HG03135 (cell line): ENCODE data around the gene CRLF1.

Source experiments
- ATAC-seq: cut with Tn5 transposase; IDR thresholded peaks from one replicate; pipeline ENCODE4 v1.9.1; 2021; ENCODE audit warnings: mild to moderate bottlenecking, moderate library complexity; ENCODE audit not compliant: unreplicated experiment

Gene CRLF1

DNA sequence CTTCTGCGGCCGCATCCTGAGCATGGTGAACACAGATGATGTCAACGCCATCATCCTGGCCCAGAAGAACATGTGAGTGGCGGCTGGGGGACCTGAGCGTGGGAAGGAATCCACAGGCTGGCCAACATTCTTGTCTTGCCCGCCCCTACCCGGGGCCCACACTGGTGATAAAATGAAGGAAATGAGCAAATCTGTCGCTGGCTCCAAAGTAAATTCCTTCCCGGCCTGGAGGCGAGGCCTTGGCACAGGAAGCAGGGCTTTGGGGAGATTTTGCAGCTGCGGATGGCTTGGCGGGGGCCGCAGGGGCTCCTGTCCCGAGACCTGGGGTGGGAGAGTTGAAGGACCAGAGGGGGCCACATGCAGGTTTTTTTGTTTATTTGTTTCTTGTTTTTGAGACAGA lies 44.5 kb downstream of the CRLF1 start:
- ATAC-seq, result no peak

DNA sequence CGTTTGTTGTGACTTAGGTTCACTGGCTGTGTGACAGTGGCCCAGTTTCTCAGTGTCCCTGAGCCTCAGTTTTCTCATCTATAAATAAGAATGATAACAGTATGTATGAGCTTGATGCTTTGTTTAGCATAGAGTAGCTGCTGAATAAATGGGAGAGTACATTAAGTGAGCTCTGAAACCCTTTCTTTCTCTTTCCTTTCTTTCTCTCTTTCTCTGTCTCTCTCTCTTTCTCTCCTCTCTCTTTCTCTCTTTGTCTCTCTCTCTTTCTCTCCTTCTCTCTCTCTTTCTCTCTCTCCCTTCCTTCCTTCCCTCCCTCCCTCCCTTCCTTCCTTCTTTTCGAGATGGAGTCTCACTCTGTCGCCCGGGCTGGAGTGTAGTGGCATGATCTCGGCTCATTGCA lies 46.9 kb downstream of the CRLF1 start:
- ATAC-seq, result no peak

DNA sequence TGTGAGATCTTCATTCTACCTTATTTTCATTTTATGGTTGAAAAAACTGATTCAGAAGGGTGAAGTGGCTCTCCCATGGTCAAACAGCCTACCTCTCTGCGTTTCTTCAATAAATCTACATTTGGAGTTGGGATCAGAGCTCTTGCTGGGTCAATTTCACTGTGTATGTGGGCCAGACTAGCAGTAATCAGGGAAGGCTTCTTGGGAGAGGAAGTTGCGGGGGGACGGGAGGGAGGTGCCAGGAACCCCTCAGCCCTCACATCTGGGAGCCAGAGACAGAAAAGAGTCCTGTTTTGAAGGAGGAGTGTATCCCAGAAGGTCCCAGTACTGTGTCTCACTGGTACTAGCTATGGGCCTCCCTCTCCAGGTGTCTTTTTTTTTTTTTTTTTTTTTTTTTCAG lies 48.0 kb downstream of the CRLF1 start:
- no peak for ATAC-seq

DNA sequence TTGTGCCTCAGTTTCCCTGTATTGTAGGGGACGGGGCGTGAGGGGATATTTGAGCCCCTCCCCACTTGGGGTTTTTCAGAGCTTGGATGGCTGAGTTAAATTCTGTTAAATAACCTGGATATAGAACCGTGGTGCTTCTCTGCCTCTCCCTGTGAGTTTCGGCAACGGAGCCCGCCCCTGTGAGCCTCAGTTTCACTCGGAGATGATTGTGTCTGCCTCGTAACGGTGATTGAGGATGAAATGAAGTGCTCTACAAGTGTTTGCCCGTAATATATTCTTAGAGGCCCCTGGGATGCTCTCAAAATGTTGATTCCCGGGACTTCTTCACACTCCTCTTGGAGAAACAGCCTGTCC lies 48.4 kb downstream of the CRLF1 start:
- ATAC-seq, result no peak

DNA sequence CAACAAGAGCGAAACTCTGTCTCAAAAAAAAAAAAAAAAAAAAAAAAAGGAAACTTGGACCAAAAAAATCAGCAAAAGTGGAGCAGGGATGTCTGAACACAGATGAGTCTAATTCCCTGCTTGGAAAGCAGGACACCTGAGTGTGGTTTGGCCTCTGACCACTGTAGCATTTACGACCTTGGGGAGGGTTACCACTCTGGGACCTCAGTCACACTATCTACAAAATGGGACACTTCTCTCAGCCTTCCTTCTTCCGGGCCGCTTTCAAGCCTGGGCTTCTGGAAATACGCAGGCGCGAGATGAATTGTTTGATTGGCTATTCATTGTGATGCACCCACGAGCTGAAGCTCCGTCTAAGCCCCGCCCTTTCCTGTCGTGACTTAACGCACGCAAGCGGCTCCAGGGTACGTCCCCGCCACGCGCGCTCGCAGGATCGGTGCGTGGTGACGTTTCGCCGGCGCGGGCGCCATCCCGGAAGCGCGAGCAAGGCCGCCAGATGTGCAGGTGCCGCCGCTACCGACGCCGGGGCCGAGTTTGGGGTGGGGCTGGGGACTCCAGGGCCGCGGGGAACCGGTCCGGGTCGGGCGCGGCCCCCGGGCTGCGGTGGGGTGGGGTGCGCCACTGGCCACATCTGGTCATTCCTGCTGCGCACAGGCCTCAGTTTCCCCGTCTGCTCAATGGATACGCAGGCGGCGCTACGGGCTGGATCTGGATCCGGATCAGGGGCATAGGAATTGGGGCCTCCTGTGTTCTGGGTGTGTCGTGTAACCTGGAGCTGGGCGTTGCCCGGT lies 49.0 kb downstream of the CRLF1 start, which contains the start of gene KXD1:
TSS of gene KXD1 (plus strand) at position 460 of the 791 bp plus-strand sequence. CDS start 4,187 bp downstream, outside the sequence.
- ATAC-seq, result peak; percentile 94

DNA sequence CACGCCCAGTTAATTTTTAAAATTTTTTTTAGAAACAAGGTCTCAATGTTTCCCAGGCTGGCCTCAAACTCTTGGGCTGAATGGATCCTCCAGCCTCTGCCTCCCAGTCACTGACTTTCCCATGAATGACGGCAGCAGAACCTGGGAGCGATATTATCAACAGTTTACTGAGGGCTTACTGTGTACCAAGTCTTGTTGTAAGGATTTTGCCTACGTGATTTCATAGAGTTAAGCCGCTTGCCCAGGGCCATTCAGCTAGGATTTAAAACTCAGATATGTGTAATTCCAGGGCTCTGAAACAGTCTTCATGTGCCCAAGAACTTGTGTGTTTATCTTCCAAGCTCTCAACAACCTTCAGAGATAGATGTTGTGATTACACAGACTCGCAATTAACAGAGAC lies 55.0 kb downstream of the CRLF1 start:
- no peak for ATAC-seq

DNA sequence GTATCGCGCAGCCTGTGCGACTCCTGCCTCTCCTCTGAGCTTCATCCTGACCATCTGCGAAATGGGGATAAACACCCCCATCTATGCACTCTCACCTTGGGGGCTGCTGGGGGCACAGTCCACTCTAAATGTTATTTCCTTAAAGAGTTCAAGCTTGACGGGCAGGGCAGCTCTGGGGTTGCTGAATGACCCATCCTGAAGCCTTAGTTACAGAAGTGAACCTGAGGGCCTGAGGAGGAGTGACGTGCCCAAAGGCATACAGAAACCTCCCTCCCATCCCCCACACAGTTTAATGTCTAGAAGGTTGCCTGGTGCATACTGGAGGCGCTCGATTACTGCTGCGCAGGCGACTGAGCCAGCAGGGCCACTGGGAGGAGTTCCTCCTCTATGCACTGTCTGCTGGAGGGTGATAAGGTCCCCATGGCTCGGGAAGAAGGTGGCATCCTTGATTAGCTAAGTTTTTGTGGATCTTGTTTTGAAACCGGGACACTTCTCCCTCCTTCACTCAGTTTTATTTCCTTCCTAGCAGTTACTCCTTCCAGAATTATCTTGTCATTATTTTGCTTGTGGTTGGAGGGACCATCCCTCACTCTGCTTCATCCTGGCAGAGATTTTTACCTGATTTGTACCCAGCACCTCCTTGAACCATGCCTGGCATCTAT lies 62.7 kb downstream of the CRLF1 start:
- ATAC-seq, result peak; percentile 45
